ENCODE measurements around the gene MMP20. TPM values are rescaled to one million over a fixed set of nuclear protein-coding genes. Genes with fewer than 3 reads are reported as not detected.

MMP20 gene
- total RNA-seq, result not detected

GRCh38 chr11:102625177-102625576 lies at the start of gene MMP20:
Gene MMP20, minus strand, starts transcription at chr11:102625332. Its CDS starts 13 bp downstream, at chr11:102625319.
- no peaks in the 10 kb centered on the region for H3K36me3 ChIP-seq
- H3K27ac ChIP-seq, result no peak within 1 kb of the TSS
- TF ChIP-seq POLR2A (IDR thresholded peaks at IDR 0.05) (no peak), EP300 (IDR thresholded peaks at IDR 0.05) (no peak)
- TF ChIP-seq, protein P1, sequence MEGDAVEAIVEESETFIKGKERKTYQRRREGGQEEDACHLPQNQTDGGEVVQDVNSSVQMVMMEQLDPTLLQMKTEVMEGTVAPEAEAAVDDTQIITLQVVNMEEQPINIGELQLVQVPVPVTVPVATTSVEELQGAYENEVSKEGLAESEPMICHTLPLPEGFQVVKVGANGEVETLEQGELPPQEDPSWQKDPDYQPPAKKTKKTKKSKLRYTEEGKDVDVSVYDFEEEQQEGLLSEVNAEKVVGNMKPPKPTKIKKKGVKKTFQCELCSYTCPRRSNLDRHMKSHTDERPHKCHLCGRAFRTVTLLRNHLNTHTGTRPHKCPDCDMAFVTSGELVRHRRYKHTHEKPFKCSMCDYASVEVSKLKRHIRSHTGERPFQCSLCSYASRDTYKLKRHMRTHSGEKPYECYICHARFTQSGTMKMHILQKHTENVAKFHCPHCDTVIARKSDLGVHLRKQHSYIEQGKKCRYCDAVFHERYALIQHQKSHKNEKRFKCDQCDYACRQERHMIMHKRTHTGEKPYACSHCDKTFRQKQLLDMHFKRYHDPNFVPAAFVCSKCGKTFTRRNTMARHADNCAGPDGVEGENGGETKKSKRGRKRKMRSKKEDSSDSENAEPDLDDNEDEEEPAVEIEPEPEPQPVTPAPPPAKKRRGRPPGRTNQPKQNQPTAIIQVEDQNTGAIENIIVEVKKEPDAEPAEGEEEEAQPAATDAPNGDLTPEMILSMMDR (IDR thresholded peaks at IDR 0.05), result no peak
- 71 to 74% methylated on average over 5 of the region's 5 CpGs for WGBS, 2 donors
- DNase-seq (ENCODE audit: low spot score in 2 of 2), result no peak
- no peaks in the 10 kb centered on the region for H3K27me3 ChIP-seq
- peaks cover 0 to 9% (median 0%) of the 10 kb centered on the region in 4 donors for H3K4me1 ChIP-seq
- H3K4me3 ChIP-seq, result no peak within 1 kb of the TSS
- no peaks in the 10 kb centered on the region for H3K9me3 ChIP-seq

DNA sequence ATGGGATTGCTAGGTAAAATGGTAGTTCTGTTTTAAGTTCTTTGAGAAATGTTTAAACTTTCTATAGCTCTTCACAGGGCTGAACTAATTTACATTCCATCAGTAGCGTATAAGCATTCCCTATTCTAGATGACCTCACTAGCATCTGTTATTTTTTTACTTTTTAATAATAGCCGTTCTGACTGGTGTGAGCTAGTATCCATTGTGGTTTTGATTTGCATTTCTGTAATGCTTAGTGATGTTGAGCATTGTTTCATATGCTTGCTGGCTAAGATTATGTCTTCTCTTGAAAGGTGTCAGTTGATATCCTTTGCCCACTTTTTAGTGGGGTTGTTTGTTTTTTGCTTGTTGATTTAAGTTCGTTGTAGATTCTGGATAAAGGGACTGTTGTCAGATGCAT lies 44.5 kb upstream of the MMP20 start:
- Histone ChIP-seq H3K9me3 (no peaks in the 10 kb centered on the region), H3K36me3 (no peaks in the 10 kb centered on the region), H3K4me3 (no peak overlapping the region), H3K4me1 (peaks cover 0 to 4% (median 0%) of the 10 kb centered on the region in 4 donors), H3K27me3 (no peaks in the 10 kb centered on the region), H3K27ac (no peak overlapping the region)
- WGBS, 2 donors, result 46 to 57% methylated on average over 3 of the region's 3 CpGs
- no peak for DNase-seq (ENCODE audit: low spot score in 2 of 2)
- TF ChIP-seq, protein P1 (IDR thresholded peaks at IDR 0.05), result no peak
- TF ChIP-seq POLR2A (IDR thresholded peaks at IDR 0.05) (no peak), EP300 (IDR thresholded peaks at IDR 0.05) (no peak)

DNA sequence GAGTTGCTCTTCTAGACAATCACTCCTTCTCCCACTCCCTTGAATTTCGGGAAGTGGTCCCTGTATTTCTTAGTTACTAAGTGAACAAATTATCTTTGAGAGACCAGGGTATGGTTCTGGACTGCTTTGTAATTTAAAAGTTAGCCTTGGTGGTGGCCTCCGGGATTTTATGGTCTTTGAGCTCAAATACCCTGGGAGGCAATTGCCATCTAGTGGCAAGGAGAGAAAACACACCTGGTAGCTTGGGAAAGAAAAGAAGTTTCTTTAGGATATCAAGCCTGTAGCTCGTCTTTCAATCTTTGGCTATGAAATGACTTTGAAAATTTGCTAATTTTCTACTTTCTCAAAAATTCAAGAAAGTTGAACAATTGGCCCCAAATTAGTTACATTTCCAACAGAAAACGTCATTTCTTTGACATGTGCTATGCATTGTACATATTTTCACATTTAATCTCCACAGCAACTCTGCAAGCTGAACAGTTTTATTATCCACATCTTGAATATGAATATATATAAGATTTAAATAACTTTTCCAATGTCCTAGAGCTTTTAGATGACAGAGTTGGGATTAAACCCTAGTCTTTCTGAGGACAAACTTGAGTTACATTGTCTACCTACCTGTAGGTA lies 41.3 kb upstream of the MMP20 start:
- H3K36me3 ChIP-seq, result no peaks in the 10 kb centered on the region
- TF ChIP-seq POLR2A (IDR thresholded peaks at IDR 0.05) (no peak), EP300 (IDR thresholded peaks at IDR 0.05) (no peak)
- TF ChIP-seq, protein P1 (IDR thresholded peaks at IDR 0.05), result peak; percentile 73 to 82 (median 79)
- WGBS, 2 donors, result 3% methylated on average over 4 of the region's 4 CpGs
- peaks cover 0 to 4% (median 0%) of the 10 kb centered on the region in 4 donors for H3K4me1 ChIP-seq
- H3K27ac ChIP-seq, result no peak overlapping the region
- no peak overlapping the region for H3K4me3 ChIP-seq
- no peaks in the 10 kb centered on the region for H3K27me3 ChIP-seq
- H3K9me3 ChIP-seq, result no peaks in the 10 kb centered on the region
- peak in 1 of 2 donors; percentile 29 for DNase-seq (ENCODE audit: low spot score in 2 of 2)

GRCh38 chr11:102664001-102664752 lies 39.0 kb upstream of the MMP20 start:
- Histone ChIP-seq H3K4me1 (peaks cover 0 to 4% (median 0%) of the 10 kb centered on the region in 4 donors), H3K27me3 (no peaks in the 10 kb centered on the region), H3K9me3 (no peaks in the 10 kb centered on the region), H3K27ac (no peak overlapping the region), H3K4me3 (no peak overlapping the region), H3K36me3 (no peaks in the 10 kb centered on the region)
- WGBS, 2 donors, result 76 to 85% methylated on average over 13 of the region's 13 CpGs
- no peak for DNase-seq (ENCODE audit: low spot score in 2 of 2)
- TF ChIP-seq POLR2A (IDR thresholded peaks at IDR 0.05) (no peak), EP300 (IDR thresholded peaks at IDR 0.05) (no peak)
- TF ChIP-seq, protein P1 (IDR thresholded peaks at IDR 0.05), result no peak

- Histone ChIP-seq H3K27me3 (no peaks in the 10 kb centered on the region), H3K4me1 (peaks cover 0 to 4% (median 0%) of the 10 kb centered on the region in 4 donors), H3K27ac (no peak overlapping the region), H3K4me3 (no peak overlapping the region), H3K36me3 (no peaks in the 10 kb centered on the region), H3K9me3 (no peaks in the 10 kb centered on the region)
- TF ChIP-seq EP300 (IDR thresholded peaks at IDR 0.05), result no peak
- TF ChIP-seq, protein P1 (IDR thresholded peaks at IDR 0.05), result no peak
- TF ChIP-seq POLR2A (IDR thresholded peaks at IDR 0.05), result no peak
- no peak for DNase-seq (ENCODE audit: low spot score in 2 of 2)
These were observed 37.5 kb upstream of the MMP20 start for GRCh38 chr11:102662607-102663006.
